ENCODE data around the gene FAT1. TPM values are rescaled to one million over a fixed set of nuclear protein-coding genes. Genes with fewer than 3 reads are reported as not detected.

Gene FAT1
- total RNA-seq, 4 donors from 2014 or later, result 2.3 to 9.7 (median 4.8) TPM

GRCh38 chr4:186658657-186659056, 65.0 kb downstream of the FAT1 start:
- TF ChIP-seq POLR2A (IDR thresholded peaks at IDR 0.05), result no peak
- TF ChIP-seq, protein P1, sequence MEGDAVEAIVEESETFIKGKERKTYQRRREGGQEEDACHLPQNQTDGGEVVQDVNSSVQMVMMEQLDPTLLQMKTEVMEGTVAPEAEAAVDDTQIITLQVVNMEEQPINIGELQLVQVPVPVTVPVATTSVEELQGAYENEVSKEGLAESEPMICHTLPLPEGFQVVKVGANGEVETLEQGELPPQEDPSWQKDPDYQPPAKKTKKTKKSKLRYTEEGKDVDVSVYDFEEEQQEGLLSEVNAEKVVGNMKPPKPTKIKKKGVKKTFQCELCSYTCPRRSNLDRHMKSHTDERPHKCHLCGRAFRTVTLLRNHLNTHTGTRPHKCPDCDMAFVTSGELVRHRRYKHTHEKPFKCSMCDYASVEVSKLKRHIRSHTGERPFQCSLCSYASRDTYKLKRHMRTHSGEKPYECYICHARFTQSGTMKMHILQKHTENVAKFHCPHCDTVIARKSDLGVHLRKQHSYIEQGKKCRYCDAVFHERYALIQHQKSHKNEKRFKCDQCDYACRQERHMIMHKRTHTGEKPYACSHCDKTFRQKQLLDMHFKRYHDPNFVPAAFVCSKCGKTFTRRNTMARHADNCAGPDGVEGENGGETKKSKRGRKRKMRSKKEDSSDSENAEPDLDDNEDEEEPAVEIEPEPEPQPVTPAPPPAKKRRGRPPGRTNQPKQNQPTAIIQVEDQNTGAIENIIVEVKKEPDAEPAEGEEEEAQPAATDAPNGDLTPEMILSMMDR (IDR thresholded peaks at IDR 0.05 in 4 of 5, conservative IDR thresholded peaks at IDR 0.05 in 1 of 5), result no peak
- H3K27me3 ChIP-seq, result no peaks in the 10 kb centered on the region
- H3K4me1 ChIP-seq, result no peaks in the 10 kb centered on the region
- ATAC-seq (no peak), DNase-seq (no peak)
- H3K4me3 ChIP-seq, result no peak overlapping the region
- H3K27ac ChIP-seq, result no peak overlapping the region
- H3K36me3 ChIP-seq, result no peaks in the 10 kb centered on the region
- in situ Hi-C loops (cut with MboI; ENCODE audit: low sequenced_read_pairs in 4 of 4) (no loop called here), intact Hi-C loops (cut with DNase I; ENCODE audit: low total_unique reads) (no loop called here)
- H3K9me3 ChIP-seq, result no peaks in the 10 kb centered on the region

DNA sequence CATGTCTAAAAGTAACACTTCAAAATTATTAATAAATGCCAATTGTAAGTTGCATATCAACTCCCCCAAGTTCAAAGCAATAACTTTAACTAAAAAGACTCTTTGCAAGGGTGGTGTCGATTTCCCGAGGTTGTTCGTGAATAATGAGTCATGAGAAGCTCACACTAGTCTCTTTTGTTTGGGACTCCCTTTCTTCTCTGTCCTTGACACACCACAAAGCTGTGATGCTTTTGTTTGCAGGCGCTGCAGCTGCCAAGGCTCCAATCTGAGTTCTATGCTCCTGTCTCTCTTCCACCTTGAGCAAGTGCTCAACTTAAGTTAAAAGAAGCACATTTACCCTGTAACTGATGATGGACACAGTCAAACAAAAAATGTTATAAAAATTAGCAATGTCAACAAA, 65.9 kb downstream of the FAT1 start:
- no peak for DNase-seq

GRCh38 chr4:186653969-186654368, 69.7 kb downstream of the FAT1 start:
- Histone ChIP-seq H3K4me1 (peaks cover 5 to 6% of the 10 kb centered on the region in 2 donors), H3K9me3 (no peaks in the 10 kb centered on the region), H3K4me3 (no peak overlapping the region), H3K27me3 (no peaks in the 10 kb centered on the region), H3K36me3 (no peaks in the 10 kb centered on the region), H3K27ac (no peak overlapping the region)
- no peak for DNase-seq
- intact Hi-C loops (cut with DNase I; ENCODE audit: low total_unique reads), result no loop called here
- no peak for TF ChIP-seq POLR2A (IDR thresholded peaks at IDR 0.05)
- TF ChIP-seq, protein P1 (IDR thresholded peaks at IDR 0.05 in 4 of 5, conservative IDR thresholded peaks at IDR 0.05 in 1 of 5), result no peak
- no peak for ATAC-seq
- in situ Hi-C loops (cut with MboI; ENCODE audit: low sequenced_read_pairs in 4 of 4), result no loop called here

More for the DNA sequence above, 65.9 kb downstream of the FAT1 start:
- TF ChIP-seq POLR2A (IDR thresholded peaks at IDR 0.05), result no peak
- TF ChIP-seq, protein P1 (IDR thresholded peaks at IDR 0.05 in 4 of 5, conservative IDR thresholded peaks at IDR 0.05 in 1 of 5), result no peak
- intact Hi-C loops (cut with DNase I; ENCODE audit: low total_unique reads), result no loop called here
- no peak for ATAC-seq
- H3K27ac ChIP-seq, result no peak overlapping the region
- no peaks in the 10 kb centered on the region for H3K27me3 ChIP-seq
- in situ Hi-C loops (cut with MboI; ENCODE audit: low sequenced_read_pairs in 4 of 4), result no loop called here
- no peak overlapping the region for H3K4me3 ChIP-seq
- no peaks in the 10 kb centered on the region for H3K9me3 ChIP-seq
- H3K36me3 ChIP-seq, result no peaks in the 10 kb centered on the region
- no peaks in the 10 kb centered on the region for H3K4me1 ChIP-seq

- no peak for TF ChIP-seq POLR2A (IDR thresholded peaks at IDR 0.05)
- TF ChIP-seq, protein P1 (IDR thresholded peaks at IDR 0.05 in 4 of 5, conservative IDR thresholded peaks at IDR 0.05 in 1 of 5), result no peak
- ATAC-seq (peak; percentile 58 to 74), DNase-seq (peak in 1 of 2 donors; percentile 25)
- no peaks in the 10 kb centered on the region for H3K27me3 ChIP-seq
- in situ Hi-C loops (cut with MboI; ENCODE audit: low sequenced_read_pairs in 4 of 4) (no loop called here), intact Hi-C loops (cut with DNase I; ENCODE audit: low total_unique reads) (no loop called here)
- no peak overlapping the region for H3K27ac ChIP-seq
- peaks cover 5 to 6% of the 10 kb centered on the region in 2 donors for H3K4me1 ChIP-seq
- H3K36me3 ChIP-seq, result no peaks in the 10 kb centered on the region
- peak overlapping the region; percentile 28 to 48 (median 42) for H3K4me3 ChIP-seq
- H3K9me3 ChIP-seq, result no peaks in the 10 kb centered on the region
These were observed 72.0 kb downstream of the FAT1 start for GRCh38 chr4:186651624-186652023.

DNA sequence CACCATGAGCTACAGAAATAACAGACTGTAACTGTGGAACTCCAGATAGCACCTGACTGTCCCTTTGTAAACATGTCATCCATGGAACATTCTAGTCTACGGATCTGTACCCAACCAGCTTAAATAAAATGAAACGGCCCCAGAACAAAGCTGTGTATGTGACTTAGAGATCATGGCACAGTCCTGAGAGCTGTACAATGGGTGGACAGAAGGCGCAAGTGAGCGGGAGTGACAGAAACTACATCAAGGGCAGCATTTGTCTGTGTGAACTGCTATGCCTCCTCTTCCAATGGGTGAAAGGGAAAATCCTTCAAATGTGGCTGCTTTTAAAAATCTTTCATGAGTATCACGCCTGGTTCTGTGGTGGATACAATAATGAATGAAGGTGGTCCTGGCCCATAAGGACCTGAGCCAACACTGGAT, 72.5 kb downstream of the FAT1 start:
- TF ChIP-seq, protein P1 (IDR thresholded peaks at IDR 0.05 in 4 of 5, conservative IDR thresholded peaks at IDR 0.05 in 1 of 5), result no peak
- TF ChIP-seq POLR2A (IDR thresholded peaks at IDR 0.05), result no peak
- ATAC-seq (no peak), DNase-seq (no peak)
- in situ Hi-C loops (cut with MboI; ENCODE audit: low sequenced_read_pairs in 4 of 4), result no loop called here
- Histone ChIP-seq H3K27me3 (no peaks in the 10 kb centered on the region), H3K36me3 (no peaks in the 10 kb centered on the region), H3K4me1 (peaks cover 5 to 6% of the 10 kb centered on the region in 2 donors), H3K4me3 (peak overlapping the region; percentile 28 to 48 (median 42)), H3K9me3 (no peaks in the 10 kb centered on the region), H3K27ac (no peak overlapping the region)
- intact Hi-C loops (cut with DNase I; ENCODE audit: low total_unique reads), result no loop called here

All from gastrocnemius medialis (tissue), 4 donors.